Activated CD4-positive, alpha-beta T cell treated with anti-CD3 and anti-CD28 coated beads, Interleukin-2, Interleukin-4, amounts not matched to agents 100 ng/mL and 50 ng/mL, durations not matched to agents 16 hours and 8 hours (primary cell): ENCODE measurements around the gene BCAS3.

ENCODE experiments used
- DNase-seq: peaks from one replicate; pipeline ENCODE4 v3.0.0-alpha.2; 2020; ENCODE audit warnings: low spot score

BCAS3 gene

DNA sequence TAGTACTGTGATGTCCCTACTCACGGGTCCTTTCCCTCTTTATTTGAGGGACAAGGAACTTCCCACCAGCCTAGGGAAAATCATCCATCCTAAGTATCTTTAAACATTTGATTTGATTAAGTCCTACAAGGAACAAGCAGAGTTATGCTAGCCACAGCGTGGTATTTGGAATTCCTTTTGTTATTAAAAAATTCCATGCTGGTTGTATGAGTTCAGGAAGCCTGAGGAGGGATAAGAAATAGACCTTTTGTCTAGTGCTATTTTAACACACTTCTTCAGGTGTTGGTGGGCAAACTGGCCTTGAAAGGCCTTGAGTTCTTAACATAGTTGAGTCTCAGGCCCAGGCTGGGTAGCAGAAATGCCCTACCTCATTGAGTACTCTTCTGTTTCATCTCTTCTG lies 616.6 kb downstream of the BCAS3 start:
- no peak for DNase-seq

DNA sequence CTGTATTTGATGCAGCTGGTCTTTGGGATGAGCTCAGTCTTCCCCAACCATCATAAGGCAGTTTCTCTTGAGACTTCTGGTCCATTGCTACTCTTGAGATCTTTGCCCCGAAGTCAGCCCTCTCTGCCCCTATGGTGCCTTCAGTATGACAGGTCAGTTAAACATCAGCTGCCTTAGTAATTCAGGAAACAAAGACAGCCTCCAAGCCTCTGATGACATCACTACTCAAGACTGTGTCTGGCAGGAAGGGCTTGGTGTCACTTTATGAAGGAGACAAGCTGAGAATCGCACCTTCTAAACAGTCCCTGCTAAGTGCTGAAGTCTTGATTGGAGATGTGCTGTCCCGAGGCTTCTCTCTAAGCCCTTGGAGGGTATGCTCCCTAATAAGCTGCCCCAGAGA lies 617.1 kb downstream of the BCAS3 start:
- no peak for DNase-seq

DNA sequence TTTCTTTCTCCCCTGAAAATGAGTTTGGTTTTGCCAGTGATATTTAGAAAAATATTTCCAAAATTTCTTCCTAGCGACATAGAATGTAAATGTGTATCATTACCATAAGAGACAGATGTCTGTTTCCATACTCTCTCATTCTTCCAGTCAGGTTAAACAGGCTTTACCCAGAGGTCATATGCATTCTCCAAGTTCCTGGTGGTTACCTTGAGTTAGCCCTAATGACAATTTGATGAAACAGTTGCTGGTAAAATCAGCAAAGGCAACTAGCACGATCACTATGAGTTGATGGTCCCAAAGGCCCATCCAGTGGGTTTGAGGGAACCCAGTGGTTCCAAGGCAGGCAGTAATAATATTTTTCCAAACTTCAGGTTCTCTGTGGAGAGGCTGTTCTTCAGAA lies 618.4 kb downstream of the BCAS3 start:
- no peak for DNase-seq

DNA sequence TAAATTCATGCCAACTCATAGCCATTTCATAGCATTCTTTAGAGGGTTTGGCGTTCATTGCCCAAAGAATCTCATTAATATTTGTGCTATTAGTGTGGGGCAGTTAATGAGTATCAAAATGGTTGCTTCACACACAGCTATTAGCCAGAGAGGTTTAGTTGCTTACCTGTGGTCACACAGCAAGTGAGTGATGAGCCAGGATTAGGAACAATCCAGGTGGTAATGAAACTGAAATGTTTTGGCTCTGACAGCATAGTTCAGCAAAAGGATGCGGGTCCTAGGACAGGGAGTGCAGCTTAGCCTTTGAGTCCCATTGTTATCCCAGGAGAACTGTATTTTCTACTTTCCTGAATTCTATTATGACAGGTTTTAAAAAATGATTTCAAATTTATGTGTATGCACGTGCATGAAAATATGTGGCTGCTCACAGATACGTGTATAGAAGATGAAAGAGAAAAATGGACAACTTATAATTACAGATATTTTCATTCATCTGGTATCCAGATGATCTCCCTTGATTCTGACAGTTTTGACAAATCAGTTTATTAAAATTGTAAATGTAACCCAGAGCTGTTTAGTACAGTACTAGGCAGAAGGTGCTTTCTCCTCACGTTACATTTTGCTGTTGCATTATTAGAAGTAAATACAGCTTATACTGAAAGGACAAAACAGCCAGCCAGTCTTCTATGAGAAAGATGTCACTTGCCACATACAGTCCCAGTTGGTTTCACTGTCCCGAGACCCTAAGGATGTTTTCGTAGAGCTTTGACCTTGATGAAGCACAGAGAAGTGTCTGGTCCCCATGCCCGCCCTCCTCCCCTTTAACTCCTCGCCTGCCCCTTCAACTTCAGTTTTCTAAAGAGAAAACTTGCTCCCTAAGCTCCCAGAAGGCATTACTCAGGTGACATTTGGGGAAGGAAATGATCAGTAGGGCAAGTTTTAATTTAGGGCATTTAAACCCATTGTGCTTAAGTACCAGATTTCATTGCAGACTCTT lies 622.2 kb downstream of the BCAS3 start:
- DNase-seq = no peak

DNA sequence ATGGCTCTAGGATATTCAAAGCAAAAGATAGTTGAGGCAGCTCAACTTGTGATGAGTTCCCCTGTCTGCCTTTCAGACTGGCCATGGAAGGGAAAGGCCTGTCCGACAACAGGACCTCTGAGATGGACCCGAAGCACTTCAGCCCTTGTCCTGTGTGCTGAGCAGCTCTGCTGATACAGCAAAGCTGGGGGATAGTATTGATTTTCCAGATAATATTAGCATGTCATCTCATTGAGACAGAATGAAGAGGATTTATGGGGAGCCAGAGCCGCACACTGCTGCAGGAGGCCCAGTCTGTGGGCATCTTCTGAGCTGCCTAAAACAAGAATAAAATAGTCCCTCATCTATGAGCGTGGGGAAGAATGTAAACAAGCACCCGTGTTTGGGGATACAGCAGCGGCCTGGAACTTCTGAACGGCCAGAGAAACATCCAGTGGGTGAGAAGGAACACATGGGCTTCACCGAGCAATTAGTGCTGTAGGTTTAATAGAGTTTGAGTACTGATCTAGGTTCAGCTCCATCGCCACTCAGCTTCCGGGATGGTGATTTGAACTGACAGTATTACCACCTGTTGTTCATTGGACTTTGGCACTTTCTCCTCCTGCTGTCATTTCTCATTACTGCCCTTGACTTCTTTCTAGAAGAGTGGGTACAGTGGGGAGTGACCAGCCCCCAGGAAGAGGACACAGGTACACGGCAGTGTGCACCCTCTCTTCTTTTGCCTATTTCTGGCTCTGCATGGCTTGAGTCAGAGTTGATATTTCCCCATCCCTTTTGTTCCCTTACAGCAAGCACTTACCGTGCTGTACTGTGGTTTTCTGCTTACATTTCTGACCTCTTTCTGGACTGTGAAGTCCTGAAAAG lies 625.5 kb downstream of the BCAS3 start:
- no peak for DNase-seq

DNA sequence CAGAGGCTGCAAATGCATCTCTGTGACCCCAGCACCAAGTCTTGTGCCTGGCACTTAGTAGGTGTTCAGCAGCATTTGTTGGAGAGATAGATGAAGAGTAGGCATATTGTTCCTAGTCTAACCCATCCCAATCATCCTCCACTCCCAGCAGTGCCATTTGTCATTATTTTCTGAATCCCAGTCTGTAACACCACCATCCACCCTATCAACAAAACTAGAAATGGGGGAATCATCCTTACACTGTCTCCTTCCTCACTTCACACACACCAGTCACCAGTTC lies 626.1 kb downstream of the BCAS3 start:
- DNase-seq = no peak

DNA sequence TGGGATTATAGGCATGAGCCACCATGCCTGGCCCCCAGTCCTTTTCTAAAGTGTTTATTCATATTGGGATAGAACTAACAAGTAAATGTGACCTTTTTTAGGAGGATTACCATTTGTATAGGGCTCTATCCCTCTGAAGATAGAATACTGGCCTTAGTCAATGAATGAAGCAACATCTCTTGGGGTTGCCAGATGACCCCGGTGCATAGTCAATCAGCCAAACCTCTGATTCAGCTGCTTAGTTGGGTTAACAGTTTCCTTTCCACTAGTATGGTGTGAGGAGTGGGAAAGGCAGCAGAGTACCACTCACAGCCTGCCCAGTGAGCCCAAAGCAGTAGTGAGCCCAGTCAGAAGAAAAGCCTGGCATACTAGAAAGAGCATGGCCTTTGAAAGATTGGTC lies 627.4 kb downstream of the BCAS3 start:
- no peak for DNase-seq

DNA sequence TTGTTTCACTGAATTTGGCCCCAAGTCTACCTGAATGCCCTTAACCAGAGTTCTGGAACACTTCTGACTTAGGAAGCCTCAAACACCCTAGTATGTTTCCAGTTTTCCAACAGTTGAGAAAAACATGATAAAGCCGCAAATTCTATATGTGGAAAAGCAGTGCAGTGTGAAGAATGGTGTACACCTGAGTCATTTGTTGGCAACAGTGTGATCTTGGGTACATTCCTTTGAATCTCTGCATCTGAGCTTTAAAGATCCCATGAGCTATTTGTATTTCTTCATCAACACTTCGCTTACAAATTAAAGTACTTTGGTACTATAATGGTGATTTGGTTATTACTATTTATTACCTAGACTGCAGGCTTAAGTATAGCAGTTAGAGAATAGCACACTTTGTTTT lies 628.4 kb downstream of the BCAS3 start:
- no peak for DNase-seq

DNA sequence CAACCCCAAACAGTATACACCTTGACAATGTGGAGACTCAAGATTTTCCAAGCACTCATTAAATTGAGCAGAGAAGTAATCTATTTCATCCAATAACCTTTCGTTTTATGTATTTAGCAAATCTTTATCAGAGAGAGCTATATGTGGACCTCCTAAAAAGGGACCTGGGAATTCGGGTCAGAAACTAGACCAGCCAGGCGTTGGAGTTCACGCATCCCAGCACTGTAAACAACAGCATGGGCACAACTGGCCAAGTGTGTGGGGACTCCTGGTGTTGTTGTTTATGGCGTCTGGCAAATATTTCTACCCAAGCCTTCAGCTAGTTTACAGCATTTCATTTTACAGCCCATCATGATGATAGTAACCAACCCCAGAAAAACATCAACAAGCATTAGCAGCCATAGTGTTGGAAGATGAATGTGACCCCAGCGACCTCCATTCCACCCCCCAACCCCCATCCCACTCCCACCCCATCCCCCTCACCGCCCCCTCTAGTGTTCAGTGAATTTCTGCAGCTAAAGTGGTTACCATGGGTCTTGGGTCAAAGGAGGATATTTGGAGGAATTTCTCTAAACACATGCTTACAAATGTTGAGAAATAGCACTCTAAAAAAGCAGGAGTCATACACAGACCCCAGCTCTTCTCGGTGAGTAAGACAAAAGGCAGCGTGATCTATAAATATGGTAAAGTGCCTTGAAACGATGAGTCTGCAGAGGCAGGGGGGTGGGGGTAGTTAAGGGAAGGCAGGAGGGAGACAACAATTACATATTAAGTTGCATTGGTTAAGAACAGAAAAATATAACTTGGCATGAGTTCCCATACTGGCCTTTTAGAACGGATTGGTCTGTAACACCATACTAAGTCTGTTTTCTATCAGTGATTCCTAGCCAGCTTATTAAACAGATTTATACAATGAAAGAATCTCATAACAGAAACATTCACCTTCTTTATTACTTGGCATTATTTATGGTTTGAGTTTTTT lies 630.5 kb downstream of the BCAS3 start:
- no peak for DNase-seq

DNA sequence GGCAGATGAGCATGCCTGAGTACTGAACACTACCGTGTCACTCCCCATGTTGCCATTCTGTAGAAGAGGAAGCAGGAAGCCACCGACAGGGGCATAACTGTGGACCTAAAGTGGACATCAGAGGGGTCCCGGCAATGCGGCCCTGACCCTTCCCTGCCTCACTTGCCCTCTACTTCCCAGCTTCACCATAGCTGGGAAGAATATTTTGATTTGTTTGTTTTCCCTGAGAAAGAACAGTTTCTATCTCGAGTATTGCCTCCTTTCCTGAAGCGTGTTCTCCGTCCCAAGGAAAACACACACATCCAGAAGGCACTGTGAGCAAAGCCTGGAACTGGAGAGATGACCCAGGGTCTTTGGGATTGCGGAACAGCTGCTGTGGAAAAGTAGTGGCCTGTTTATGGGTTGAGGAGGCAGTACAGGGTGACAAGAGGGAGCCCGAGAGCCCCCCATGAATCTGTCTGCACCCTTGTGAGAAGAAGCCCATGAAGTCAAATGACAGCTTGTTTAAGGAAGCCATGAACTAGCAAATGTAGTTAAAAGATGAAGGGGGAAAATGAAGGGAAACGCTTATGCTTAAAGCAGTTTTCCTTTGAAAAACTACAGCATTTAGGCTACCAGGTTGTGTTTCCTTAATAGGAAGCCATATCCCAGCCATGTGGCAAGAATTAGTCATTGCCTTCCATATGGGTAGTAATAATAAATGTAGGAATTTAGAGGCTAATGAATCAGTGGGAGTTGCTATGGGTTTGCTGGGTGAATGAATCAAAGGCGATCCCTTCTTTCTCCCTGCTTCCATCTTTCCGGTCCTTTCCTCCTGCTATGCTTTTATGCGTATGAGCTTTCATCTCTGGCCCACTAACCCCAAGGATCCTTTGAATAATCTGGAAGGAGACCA lies 632.0 kb downstream of the BCAS3 start:
- DNase-seq = no peak

DNA sequence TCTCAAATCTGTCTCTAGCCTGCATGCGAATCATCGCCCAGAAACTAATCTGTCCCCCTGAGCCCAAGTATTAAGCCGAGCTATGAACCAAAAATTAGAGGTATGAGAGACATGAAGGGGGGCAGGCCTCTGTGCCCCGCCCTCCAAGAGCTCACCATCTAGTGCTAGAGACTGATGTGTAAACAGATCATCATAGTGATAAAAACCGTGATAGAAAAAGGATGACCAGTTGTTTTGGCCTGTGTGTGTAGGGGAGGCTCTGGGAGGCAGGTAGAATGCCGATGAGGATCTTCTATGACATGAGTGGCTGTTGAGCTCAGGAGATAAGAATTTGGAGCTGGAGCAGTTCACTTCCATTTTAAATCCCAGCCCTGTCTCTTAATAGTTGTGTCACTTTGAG lies 632.9 kb downstream of the BCAS3 start:
- DNase-seq = no peak

DNA sequence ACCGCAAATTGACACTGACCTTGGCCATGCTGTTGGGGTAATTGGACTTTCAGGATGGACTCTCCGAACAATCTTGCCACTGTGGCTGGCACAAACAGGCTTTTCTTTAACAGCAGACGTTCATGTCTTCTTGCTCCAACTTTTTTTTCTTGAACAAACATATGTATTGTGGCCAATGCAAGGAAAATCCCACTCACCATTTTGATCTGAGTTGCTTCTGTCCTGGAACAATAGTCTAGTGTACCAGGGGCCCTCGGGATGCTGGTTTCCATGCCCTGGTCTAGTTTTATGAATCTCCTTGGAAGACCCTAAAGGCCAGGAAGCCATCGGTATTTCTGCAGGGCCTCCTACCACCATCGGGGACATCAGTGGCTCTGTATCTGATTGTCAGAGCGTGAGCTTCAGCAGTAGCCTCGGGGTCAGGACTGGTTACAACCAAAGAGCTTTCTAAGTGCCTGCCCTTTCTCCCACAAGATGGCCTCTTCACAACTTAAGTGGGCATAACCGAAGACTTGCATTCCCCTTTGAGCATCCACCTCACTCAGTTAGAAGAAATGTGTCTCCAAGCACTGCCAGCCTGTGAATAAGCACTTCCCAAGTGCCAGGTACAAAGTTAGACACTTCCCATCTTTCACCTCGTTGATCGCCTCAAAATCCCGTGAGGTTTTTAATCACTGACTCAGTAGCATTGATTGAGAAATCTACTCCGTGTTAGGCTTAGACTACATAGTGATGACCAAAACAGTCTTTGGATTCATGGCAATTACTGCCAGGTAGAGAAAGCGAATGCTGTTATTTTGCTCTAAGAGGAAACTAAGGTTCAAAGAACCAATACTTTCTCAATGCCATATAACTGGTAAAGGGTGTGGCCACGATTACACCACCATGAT lies 635.0 kb downstream of the BCAS3 start:
- DNase-seq = no peak

DNA sequence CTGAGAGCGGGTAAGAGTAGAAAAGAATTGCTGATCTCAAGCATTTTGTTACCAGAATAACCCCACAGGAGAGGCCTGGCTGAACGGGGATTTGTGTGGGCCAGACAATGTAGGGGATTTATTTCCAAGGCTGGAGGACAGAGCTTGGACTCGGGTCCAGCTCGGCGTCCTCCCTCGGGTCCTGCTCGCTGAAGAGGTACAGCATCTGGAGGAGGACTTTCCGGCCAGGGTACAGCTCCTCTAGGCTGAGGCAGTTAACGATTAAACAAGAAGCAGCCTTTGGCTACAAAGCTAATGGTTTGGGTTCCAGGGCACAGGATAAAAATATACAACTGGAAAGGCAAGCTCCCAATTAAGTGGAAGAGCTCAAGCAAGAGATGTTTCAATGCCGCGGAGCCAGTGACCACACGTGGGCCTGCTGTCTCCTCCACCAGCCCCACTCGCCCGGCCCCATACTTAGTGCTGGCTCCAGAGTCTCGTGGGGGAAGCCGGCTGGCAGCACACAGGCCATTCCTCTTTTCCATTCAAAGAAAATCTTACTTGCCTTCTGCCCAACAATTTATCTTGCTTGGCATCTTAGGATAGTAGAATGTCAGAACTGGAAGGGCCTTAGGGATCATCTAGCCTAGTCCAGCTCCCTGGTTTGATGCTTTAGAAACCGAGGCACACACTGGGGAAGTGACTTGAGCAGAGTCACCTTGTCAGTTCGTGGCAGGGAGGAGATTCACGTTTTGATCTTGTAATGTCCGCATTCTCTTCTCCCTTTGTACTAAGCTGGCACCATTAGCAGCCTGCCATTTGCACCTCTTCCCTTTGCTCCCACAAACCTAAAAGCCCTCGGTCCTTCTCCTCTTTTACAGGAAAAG lies 636.0 kb downstream of the BCAS3 start:
- DNase-seq = no peak

DNA sequence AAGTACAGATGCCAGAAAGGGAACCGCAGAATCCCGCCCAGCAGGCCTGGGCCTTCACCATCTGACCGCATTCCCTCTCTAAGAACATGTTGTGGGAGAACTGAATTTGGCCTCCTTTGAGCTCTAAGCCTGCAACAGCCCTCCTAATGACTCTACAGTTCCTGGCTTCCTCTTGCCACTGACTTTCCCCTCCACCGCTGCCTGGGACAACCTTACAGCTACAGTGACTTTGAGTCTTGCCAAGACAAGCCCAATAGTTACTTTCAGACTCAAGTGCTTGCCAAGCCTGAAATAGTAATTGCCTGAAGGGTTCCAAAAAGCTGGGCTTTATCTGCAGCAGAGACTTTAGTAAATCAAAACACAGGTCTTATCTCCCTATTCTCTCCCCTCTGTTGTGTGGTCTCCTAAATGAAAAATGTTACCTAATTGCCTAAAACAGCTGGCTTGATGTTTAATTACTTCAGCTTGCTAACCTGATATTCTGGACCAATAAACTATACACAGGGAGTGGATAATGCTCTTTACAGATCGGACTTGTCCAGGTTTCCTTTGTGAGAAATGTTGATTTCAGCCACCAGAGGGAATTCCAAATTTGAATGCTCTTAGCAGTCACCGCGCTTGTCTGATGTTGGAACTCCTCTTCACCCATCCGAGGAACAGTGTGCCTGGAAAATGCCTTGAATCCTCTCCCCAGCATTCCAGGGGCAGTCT lies 636.9 kb downstream of the BCAS3 start:
- DNase-seq = no peak

DNA sequence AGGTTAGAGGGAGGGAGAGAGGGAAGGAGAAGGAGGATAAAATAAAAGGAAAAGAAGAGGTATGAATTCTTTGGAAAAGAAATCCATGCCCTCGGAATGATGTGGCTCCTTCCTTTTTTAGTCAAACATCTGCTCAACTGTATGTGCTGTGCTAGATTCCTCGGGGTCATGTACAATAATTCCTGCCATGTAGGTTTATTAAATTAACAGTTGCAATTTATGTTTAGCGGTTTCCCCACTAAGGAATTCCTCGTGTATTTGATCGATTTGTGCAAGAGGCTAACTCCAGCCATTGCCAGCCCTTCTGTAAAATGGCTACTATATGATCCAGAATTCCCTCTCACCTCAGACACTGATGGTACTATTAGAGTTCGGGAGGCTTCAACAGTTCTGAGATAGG lies 639.0 kb downstream of the BCAS3 start:
- no peak for DNase-seq

DNA sequence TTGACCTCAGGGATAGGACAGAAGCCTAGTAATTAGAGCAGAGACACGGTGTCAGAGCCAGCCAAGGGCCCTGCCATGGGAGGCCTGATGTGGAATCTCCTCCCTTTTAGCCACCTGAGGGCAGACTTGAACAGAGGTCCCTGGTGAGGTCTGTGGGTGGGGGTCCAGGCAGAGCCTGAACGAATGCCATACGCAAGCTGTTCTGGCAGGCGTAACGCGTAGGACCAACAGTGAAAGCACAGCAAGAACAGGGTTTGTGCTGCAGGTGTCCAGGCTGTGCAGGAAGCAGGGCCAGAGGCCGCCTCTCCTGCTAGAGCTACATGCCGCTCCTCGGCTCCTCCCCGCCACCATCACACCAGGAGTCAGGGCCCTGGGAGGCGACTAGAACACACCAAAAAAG lies 640.1 kb downstream of the BCAS3 start:
- no peak for DNase-seq

DNA sequence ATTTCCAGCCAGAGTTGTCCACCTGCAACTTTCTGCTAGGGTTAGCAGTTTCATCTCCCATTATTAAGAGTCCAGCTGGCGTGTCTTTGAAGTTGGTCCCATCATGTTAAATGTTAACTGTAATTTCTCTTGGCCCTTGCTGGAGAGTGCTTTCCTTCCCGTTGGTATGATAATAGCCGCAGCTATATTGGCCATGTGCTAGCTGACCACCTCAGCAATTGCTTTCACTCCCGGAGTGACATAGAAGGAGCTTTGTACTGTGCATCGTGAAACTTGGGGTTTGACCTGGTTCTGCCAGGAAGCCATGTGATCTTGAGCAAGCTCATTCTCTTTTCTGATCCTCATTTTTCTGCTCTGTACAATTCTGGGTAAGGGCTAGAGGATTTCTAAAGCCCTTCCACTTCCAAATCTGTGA lies 641.0 kb downstream of the BCAS3 start:
- DNase-seq = no peak

DNA sequence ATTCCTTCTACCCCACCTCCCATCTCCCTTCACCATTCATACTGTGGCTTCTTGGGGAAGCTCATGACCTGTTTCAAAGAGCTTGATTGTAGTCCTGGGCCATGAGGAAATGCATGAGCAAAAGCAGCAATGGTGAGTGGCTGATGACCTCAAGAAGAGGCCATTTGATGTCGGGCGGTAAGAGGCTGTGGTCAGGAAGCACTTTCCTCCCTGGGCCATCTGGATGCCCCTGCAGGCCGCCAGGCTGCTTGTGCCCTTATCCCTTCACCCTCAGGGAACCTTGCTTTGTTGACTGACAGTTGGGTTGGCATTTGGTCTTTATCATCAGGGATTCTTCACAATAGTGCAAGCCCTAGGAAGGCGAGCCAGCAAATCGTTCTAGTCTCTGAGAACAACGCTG lies 643.7 kb downstream of the BCAS3 start:
- no peak for DNase-seq
